Measurements from ENCODE around the gene MLLT10. TPM values are rescaled to one million over a fixed set of nuclear protein-coding genes. Genes with fewer than 3 reads are reported as not detected.
A peak's percentile ranks its signal among the peaks of the same experiment; 100 is the strongest.

MLLT10 gene
- total RNA-seq, 1 experiment from 2014 or later, result 72.3 TPM

- DNase-seq, result no peak
- peak overlapping the region in 1 of 3 experiments; percentile 63; a peak in 3 of 7 replicates for H3K27ac Mint-ChIP-seq
- Histone ChIP-seq H3K23me2 (ENCODE audit: insufficient read length, low read depth, low read length, poor library complexity, severe bottlenecking) (peaks cover 11% of the 10 kb centered on the region), H2AFZ (ENCODE audit: low read length) (no peak overlapping the region), H2BK12ac (ENCODE audit: insufficient read length, low read depth, low read length) (no peak overlapping the region), H2BK20ac (ENCODE audit: low read depth, low read length, poor library complexity, severe bottlenecking) (no peak overlapping the region), H3K18ac (ENCODE audit: insufficient read length, low read depth, low read length) (no peak overlapping the region), H3K23ac (ENCODE audit: insufficient read length, low read depth, low read length) (no peak overlapping the region), H3K4ac (ENCODE audit: low read depth, low read length) (no peak overlapping the region), H3K4me2 (ENCODE audit: insufficient read depth, insufficient read length, low read length) (no peak overlapping the region), H4K20me1 (ENCODE audit: control insufficient read depth, insufficient read depth, insufficient read length) (no peaks in the 10 kb centered on the region), H3T11ph (ENCODE audit: low read length) (no peak overlapping the region), H2AK5ac (ENCODE audit: insufficient read length, low read length) (no peak overlapping the region), H3K27me3 (ENCODE audit: insufficient read depth, low read length) (no peaks in the 10 kb centered on the region), H3K14ac (ENCODE audit: insufficient read depth, low read length) (no peak overlapping the region), H2BK5ac (ENCODE audit: insufficient read length, low read length) (no peak overlapping the region), H3K79me1 (ENCODE audit: insufficient read depth, low read depth, low read length, poor library complexity, severe bottlenecking) (no peaks in the 10 kb centered on the region), H3K79me2 (ENCODE audit: insufficient read depth, low read length) (peaks cover 2% of the 10 kb centered on the region; the same call in 1 of the 2 replicates), H3K27ac (ENCODE audit: insufficient read length, low read depth, low read length) (no peak overlapping the region), H3K9me3 (ENCODE audit: control insufficient read depth, low read depth, low read length) (no peaks in the 10 kb centered on the region), H3K56ac (ENCODE audit: insufficient read length, low read depth, low read length) (no peak overlapping the region), H3K9ac (ENCODE audit: extremely low read depth, insufficient read length, low read length) (no peak overlapping the region), H4K91ac (ENCODE audit: insufficient read length, low read depth, low read length) (no peak overlapping the region), H3K4me1 (ENCODE audit: insufficient read depth, low read length) (peaks cover 4% of the 10 kb centered on the region; the same call in 1 of the 2 replicates), H4K8ac (replicated peaks; ENCODE audit: insufficient read length, low read depth, low read length) (no peak overlapping the region), H2BK120ac (ENCODE audit: low read depth, low read length, poor library complexity, severe bottlenecking) (no peak overlapping the region), H2BK15ac (ENCODE audit: low read depth, low read length) (no peak overlapping the region), H4K5ac (ENCODE audit: insufficient read length, low read depth, low read length) (no peak overlapping the region)
- no peak overlapping the region for H3K4me3 Mint-ChIP-seq
- no peak for TF ChIP-seq CTCF (conservative IDR thresholded peaks at IDR 0.05)
- peaks cover 44 to 46% of the 10 kb centered on the region in 2 experiments for H3K4me1 Mint-ChIP-seq
- WGBS (ENCODE audit: extremely low coverage, insufficient read length, low lambda C conversion rate), result no CpG with 5 or more reads among the region's 1 CpG
- no peaks in the 10 kb centered on the region for H3K27me3 Mint-ChIP-seq (ENCODE audit: low read depth)
- no peaks in the 10 kb centered on the region; a peak in 1 of 5 replicates for H3K9me3 Mint-ChIP-seq
- peaks cover 0 to 3% (median 2%) of the 10 kb centered on the region in 3 experiments; a peak in 3 of 7 replicates for H3K36me3 Mint-ChIP-seq (ENCODE audit: insufficient read depth in 1 of 3, low read depth in 3 of 3)
Observed at GRCh38 chr10:21530641-21531040, 3.4 kb upstream of the MLLT10 start.
